GM18520 (cell line): ENCODE data around the gene PDSS2.
"Not testable (repeated sequence)": the region's sequence is repeated elsewhere in the genome, so short reads cannot be mapped to it uniquely, and the experiment has no call there.

ENCODE experiments used
- ATAC-seq: cut with Tn5 transposase; IDR thresholded peaks from one replicate; pipeline ENCODE4 v1.9.1; 2021; ENCODE audit not compliant: unreplicated experiment

The PDSS2 gene

GRCh38 chr6:107230448-107230847, 228.9 kb downstream of the PDSS2 start:
- ATAC-seq, result no peak

GRCh38 chr6:107230024-107230423, 229.3 kb downstream of the PDSS2 start:
- no peak for ATAC-seq

- no peak for ATAC-seq
Observed at GRCh38 chr6:107228754-107229153, 230.6 kb downstream of the PDSS2 start.

- no peak for ATAC-seq
Observed at GRCh38 chr6:107221519-107221918, 237.8 kb downstream of the PDSS2 start.

GRCh38 chr6:107219851-107220250, 239.5 kb downstream of the PDSS2 start:
- ATAC-seq, result no peak

GRCh38 chr6:107218142-107218541, 241.2 kb downstream of the PDSS2 start:
- ATAC-seq, result no peak

- ATAC-seq, result no peak
Observed at GRCh38 chr6:107217248-107217647, 242.1 kb downstream of the PDSS2 start.

GRCh38 chr6:107216197-107216933, 243.0 kb downstream of the PDSS2 start:
- no peak for ATAC-seq

GRCh38 chr6:107215334-107215733, 244.0 kb downstream of the PDSS2 start:
- no peak for ATAC-seq

- ATAC-seq, result no peak
Observed at GRCh38 chr6:107214655-107215054, 244.7 kb downstream of the PDSS2 start.

GRCh38 chr6:107209406-107210305, 249.7 kb downstream of the PDSS2 start:
- no peak for ATAC-seq

- ATAC-seq, result no peak
Observed at GRCh38 chr6:107207251-107207873, 252.0 kb downstream of the PDSS2 start.

- ATAC-seq, result no peak
Observed at GRCh38 chr6:107205058-107205998, 254.0 kb downstream of the PDSS2 start.

- ATAC-seq, result no peak
Observed at GRCh38 chr6:107202876-107203468, 256.4 kb downstream of the PDSS2 start.

GRCh38 chr6:107198631-107199416, 260.5 kb downstream of the PDSS2 start:
- ATAC-seq, result no peak

- ATAC-seq, result no peak
Observed at GRCh38 chr6:107196152-107196551, 263.2 kb downstream of the PDSS2 start.

- ATAC-seq, result not testable (repeated sequence)
Observed at GRCh38 chr6:107194723-107195122, 264.6 kb downstream of the PDSS2 start.

GRCh38 chr6:107192830-107193229, 266.5 kb downstream of the PDSS2 start:
- ATAC-seq, result no peak

GRCh38 chr6:107187630-107188029, 271.7 kb downstream of the PDSS2 start:
- no peak for ATAC-seq
